Measurements from ENCODE around the gene UBASH3B.

DNA sequence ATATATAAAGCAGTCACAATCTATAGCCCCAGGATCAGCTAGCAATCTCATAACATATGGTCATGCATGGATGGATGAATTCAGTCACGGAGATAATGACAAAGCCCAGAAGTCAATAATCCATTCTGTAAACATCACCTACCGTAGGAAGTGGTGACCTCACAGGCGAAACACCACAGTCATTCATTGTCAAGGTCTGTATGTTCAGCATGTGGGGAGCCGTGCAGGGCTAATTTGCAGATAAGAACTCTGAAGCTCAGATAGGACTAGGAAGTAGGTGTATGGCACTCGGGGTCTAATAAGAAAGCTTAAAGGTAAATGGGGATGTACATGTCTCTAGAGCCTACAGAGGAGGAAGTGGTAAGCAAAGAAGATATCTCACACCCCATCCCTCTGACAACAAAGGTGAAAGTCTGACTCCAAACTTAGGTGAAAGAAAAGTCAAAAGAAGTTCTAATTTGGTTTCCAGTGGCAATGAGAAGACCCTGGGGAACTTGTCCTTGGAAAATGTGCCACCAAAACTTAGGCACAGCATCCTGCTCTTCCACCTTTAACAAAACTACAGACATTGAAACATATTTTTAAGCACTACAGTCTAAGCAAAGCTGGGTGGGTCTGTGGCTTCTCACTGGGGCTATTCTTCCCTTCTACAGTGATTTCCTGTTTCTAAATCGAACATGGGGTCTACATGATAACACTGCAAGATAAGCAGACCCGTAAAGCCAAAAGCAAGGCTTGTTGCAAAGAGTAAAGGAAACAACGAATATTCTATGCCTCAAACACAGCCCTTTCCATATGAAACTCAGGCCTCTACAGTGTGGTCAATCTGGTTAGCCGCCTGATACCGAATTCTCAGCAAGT, 188.0 kb downstream of the UBASH3B start:
- TF ChIP-seq GATA2 (IDR thresholded peaks at IDR 0.05; ENCODE audit: low read depth, low read length) (no peak), GATA3 (IDR thresholded peaks at IDR 0.05; ENCODE audit: low read depth, low read length) (no peak)
